HUES48 (cell line): ENCODE measurements around the gene SHC4.
"Not testable (repeated sequence)": the region's sequence is repeated elsewhere in the genome, so short reads cannot be mapped to it uniquely, and the experiment has no call there.

Experiments used
- H3K27ac ChIP-seq: one replicate; pipeline ENCODE4 v1.7.0; 2013; ENCODE audit warnings: low read depth, low read length, inconsistent platforms
- H3K27me3 ChIP-seq: 2 replicates; pipeline ENCODE4 v1.6.1; 2013; ENCODE audit warnings: mild to moderate bottlenecking, low read length; ENCODE audit not compliant: control insufficient read depth, insufficient read depth
- H3K36me3 ChIP-seq: 2 replicates; pipeline ENCODE4 v1.6.1; 2013; ENCODE audit warnings: low read length; ENCODE audit not compliant: control insufficient read depth, insufficient read depth
- H3K4me1 ChIP-seq: 2 replicates; pipeline ENCODE4 v1.6.1; 2013; ENCODE audit warnings: mild to moderate bottlenecking, low read length; ENCODE audit not compliant: control insufficient read depth, insufficient read depth
- H3K4me3 ChIP-seq: 2 replicates; pipeline ENCODE4 v1.5.1; 2013; ENCODE audit warnings: mild to moderate bottlenecking, low read depth, low read length
- H3K9ac ChIP-seq: 2 replicates; pipeline ENCODE4 v1.6.1; 2013; ENCODE audit warnings: mild to moderate bottlenecking, low read depth, low read length, moderate library complexity
- H3K9me3 ChIP-seq: 2 replicates; pipeline ENCODE4 v1.6.1; 2013; ENCODE audit warnings: low read length; ENCODE audit not compliant: control insufficient read depth, insufficient read depth

SHC4 gene

GRCh38 chr15:48866141-48866563, 97.6 kb downstream of the SHC4 start:
- no peaks in the 10 kb centered on the region for H3K27me3 ChIP-seq
- no peak overlapping the region for H3K9ac ChIP-seq
- no peak overlapping the region for H3K4me3 ChIP-seq
- no peak overlapping the region for H3K27ac ChIP-seq
- no peaks in the 10 kb centered on the region for H3K9me3 ChIP-seq
- H3K36me3 ChIP-seq = no peaks in the 10 kb centered on the region
- peaks cover 9% of the 10 kb centered on the region; the same call in 1 of the 2 replicates for H3K4me1 ChIP-seq

GRCh38 chr15:48865370-48866079, 98.2 kb downstream of the SHC4 start:
- Histone ChIP-seq H3K9me3 (no peaks in the 10 kb centered on the region), H3K36me3 (no peaks in the 10 kb centered on the region), H3K4me3 (no peak overlapping the region), H3K9ac (no peak overlapping the region), H3K27me3 (no peaks in the 10 kb centered on the region), H3K4me1 (peaks cover 9% of the 10 kb centered on the region; the same call in 1 of the 2 replicates), H3K27ac (no peak overlapping the region)

DNA sequence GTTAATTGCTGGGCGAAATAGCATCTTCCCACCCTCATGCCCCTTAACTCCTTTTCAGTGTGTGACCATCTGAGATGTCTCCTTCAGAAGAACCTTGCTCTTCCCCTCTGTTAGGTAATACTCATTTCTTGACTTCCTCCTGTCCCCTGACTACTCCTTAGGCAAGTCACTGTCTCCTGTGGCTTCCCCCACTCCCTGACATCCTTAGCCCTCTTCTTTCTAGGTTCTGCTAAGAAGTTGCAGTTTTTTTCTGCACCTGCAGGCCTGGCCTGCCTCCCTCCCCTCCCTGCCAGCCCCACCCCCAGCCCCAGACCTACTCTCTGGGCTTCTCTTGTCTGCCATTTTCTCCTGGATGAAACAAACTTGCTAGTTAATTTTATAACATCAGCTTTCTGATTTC, 101.0 kb downstream of the SHC4 start:
- H3K36me3 ChIP-seq = no peaks in the 10 kb centered on the region
- no peaks in the 10 kb centered on the region for H3K27me3 ChIP-seq
- no peak overlapping the region for H3K4me3 ChIP-seq
- H3K4me1 ChIP-seq = peaks cover 18% of the 10 kb centered on the region
- no peak overlapping the region for H3K27ac ChIP-seq
- no peaks in the 10 kb centered on the region for H3K9me3 ChIP-seq
- no peak overlapping the region for H3K9ac ChIP-seq

DNA sequence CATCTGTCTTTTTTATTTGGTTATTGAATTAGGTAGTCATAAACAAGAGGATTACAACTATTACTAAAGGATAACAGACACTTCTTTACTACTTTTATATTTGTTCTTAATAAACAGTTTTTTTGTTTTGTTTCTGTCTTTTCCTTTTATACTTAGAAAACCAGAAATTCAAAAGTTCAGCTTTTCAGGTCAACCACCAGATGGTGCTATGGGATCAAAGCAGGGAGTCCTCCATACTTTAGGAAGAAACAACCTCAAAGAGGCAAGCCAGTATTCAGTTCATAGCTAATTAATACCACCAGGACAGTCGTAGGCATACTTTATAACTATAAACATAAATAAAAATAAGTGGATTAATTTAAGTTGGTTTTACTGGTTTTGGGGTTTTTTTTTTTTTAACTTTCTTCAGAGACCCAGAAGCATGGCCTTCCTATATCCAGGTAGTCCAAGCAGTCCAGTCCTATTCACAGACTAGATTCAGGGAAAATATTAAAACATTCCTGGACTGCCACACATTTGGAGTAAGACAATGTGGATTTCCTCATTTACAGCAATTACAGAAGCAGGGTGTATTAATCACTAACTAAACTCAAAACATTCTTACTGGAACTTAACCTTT, 101.8 kb downstream of the SHC4 start:
- no peak overlapping the region for H3K27ac ChIP-seq
- H3K4me1 ChIP-seq = peaks cover 25% of the 10 kb centered on the region
- no peaks in the 10 kb centered on the region for H3K36me3 ChIP-seq
- no peak overlapping the region for H3K9ac ChIP-seq
- no peaks in the 10 kb centered on the region for H3K27me3 ChIP-seq
- no peak overlapping the region for H3K4me3 ChIP-seq
- no peaks in the 10 kb centered on the region for H3K9me3 ChIP-seq

- H3K27me3 ChIP-seq = no peaks in the 10 kb centered on the region
- peaks cover 34% of the 10 kb centered on the region for H3K4me1 ChIP-seq
- no peaks in the 10 kb centered on the region for H3K9me3 ChIP-seq
- no peak overlapping the region for H3K9ac ChIP-seq
- H3K4me3 ChIP-seq = no peak overlapping the region
- H3K36me3 ChIP-seq = no peaks in the 10 kb centered on the region
- no peak overlapping the region for H3K27ac ChIP-seq
Measured at GRCh38 chr15:48859426-48859825, 104.3 kb downstream of the SHC4 start.

- no peaks in the 10 kb centered on the region for H3K9me3 ChIP-seq
- H3K4me1 ChIP-seq = peaks cover 34% of the 10 kb centered on the region
- no peak overlapping the region for H3K9ac ChIP-seq
- no peaks in the 10 kb centered on the region for H3K36me3 ChIP-seq
- H3K27me3 ChIP-seq = no peaks in the 10 kb centered on the region
- H3K27ac ChIP-seq = no peak overlapping the region
- no peak overlapping the region for H3K4me3 ChIP-seq
Measured at GRCh38 chr15:48858401-48858800, 105.3 kb downstream of the SHC4 start.

DNA sequence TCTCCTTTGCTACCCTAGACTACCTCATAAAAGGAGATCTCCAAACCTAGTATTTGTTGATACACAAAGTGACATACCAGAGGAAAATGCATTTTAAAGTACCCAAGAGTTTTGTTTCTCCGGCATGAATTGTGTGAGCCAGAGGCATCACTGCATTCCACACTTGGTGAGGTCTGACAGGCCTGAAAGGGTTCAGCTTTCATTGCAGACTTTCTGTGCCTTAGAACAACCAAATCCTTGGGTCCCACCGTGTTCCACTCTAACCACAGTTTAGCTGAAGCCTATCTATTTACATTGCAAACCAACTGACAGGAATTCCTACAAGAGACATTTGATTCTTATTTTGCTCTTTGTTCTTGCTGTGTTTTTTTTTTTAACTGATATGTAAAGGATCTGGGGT, 106.8 kb downstream of the SHC4 start:
- Histone ChIP-seq H3K27me3 (no peaks in the 10 kb centered on the region), H3K9ac (no peak overlapping the region), H3K4me1 (peaks cover 34% of the 10 kb centered on the region), H3K9me3 (no peaks in the 10 kb centered on the region), H3K36me3 (no peaks in the 10 kb centered on the region), H3K27ac (peak overlapping the region; percentile 56), H3K4me3 (no peak overlapping the region; the same call in 1 of the 2 replicates)

GRCh38 chr15:48855501-48856440, 107.9 kb downstream of the SHC4 start:
- H3K9me3 ChIP-seq = no peaks in the 10 kb centered on the region
- no peaks in the 10 kb centered on the region for H3K36me3 ChIP-seq
- H3K4me3 ChIP-seq = no peak overlapping the region
- H3K9ac ChIP-seq = no peak overlapping the region
- no peak overlapping the region for H3K27ac ChIP-seq
- peaks cover 34% of the 10 kb centered on the region for H3K4me1 ChIP-seq
- no peaks in the 10 kb centered on the region for H3K27me3 ChIP-seq

- H3K36me3 ChIP-seq, H3K9me3 ChIP-seq, H3K27me3 ChIP-seq, H3K9ac ChIP-seq, H3K4me3 ChIP-seq, H3K27ac ChIP-seq: not testable (repeated sequence)
- peaks cover 34% of the 10 kb centered on the region for H3K4me1 ChIP-seq
Measured at GRCh38 chr15:48854434-48854833, 109.3 kb downstream of the SHC4 start.

DNA sequence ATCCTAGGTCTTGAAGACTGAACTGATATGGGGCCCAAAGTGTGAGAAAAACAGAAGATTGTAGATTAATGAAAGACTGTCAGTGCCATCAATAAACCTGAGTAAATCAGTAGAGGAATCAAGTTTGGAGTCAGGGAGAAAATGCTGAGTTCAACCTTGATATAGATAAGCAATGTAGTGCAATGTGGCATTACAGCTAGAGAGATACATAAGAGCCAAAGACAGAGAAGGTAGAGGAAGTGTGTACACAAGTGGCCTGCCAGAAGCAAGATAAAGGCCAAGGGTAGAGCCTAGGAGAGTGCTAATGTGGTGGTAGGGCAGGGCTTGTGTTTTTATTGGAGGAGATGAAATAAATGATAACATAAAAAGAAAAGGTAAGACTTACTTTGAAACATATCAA, 111.8 kb downstream of the SHC4 start:
- Histone ChIP-seq H3K9ac (no peak overlapping the region), H3K4me1 (peaks cover 19% of the 10 kb centered on the region), H3K27me3 (no peaks in the 10 kb centered on the region), H3K27ac (no peak overlapping the region), H3K4me3 (no peak overlapping the region), H3K9me3 (no peaks in the 10 kb centered on the region), H3K36me3 (no peaks in the 10 kb centered on the region)

- Histone ChIP-seq H3K27ac (no peak overlapping the region), H3K4me1 (peaks cover 6% of the 10 kb centered on the region), H3K4me3 (no peak overlapping the region), H3K9ac (no peak overlapping the region), H3K27me3 (no peaks in the 10 kb centered on the region), H3K9me3 (no peaks in the 10 kb centered on the region), H3K36me3 (no peaks in the 10 kb centered on the region)
Measured at GRCh38 chr15:48850648-48851047, 113.1 kb downstream of the SHC4 start.
